ENCODE data around the gene AAMDC.

AAMDC gene

DNA sequence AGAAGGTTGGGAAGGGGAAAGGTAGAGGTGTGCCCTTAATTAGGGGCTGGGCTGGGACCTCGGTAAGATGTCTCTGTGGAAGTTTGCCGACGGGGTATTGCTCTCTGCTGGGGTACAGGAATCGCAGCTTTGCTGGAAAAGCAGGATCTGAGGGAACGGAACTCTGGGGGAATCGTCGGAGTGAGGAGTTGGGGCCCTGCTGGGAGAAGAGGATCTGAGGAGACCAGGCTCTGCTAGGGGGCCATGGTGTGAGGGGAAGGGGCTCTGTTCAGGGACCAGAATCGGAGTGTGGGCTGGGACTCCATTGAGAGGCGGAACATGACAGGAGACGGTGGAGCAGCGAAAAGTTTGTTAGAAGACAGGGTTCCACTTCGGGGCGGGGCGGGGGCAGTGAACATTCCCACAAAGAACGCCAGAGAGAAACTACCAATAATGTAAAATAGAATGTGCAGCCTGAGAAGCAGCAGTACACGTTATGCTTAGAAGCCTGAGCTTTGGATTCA lies 456 bp downstream of the AAMDC start:
- TF ChIP-seq, protein P1, sequence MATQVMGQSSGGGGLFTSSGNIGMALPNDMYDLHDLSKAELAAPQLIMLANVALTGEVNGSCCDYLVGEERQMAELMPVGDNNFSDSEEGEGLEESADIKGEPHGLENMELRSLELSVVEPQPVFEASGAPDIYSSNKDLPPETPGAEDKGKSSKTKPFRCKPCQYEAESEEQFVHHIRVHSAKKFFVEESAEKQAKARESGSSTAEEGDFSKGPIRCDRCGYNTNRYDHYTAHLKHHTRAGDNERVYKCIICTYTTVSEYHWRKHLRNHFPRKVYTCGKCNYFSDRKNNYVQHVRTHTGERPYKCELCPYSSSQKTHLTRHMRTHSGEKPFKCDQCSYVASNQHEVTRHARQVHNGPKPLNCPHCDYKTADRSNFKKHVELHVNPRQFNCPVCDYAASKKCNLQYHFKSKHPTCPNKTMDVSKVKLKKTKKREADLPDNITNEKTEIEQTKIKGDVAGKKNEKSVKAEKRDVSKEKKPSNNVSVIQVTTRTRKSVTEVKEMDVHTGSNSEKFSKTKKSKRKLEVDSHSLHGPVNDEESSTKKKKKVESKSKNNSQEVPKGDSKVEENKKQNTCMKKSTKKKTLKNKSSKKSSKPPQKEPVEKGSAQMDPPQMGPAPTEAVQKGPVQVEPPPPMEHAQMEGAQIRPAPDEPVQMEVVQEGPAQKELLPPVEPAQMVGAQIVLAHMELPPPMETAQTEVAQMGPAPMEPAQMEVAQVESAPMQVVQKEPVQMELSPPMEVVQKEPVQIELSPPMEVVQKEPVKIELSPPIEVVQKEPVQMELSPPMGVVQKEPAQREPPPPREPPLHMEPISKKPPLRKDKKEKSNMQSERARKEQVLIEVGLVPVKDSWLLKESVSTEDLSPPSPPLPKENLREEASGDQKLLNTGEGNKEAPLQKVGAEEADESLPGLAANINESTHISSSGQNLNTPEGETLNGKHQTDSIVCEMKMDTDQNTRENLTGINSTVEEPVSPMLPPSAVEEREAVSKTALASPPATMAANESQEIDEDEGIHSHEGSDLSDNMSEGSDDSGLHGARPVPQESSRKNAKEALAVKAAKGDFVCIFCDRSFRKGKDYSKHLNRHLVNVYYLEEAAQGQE (IDR thresholded peaks at IDR 0.05; ENCODE audit: low read depth) = no peak
- no peak for TF ChIP-seq ZBTB7A (IDR thresholded peaks at IDR 0.05; ENCODE audit: low read depth)
- no peak for TF ChIP-seq CEBPB (IDR thresholded peaks at IDR 0.05)
- no peak for TF ChIP-seq YY1 (IDR thresholded peaks at IDR 0.05; ENCODE audit: low read depth)
- no peak for TF ChIP-seq FOXM1 (IDR thresholded peaks at IDR 0.05; ENCODE audit: borderline replicate concordance, low read depth)
- TF ChIP-seq TCF12 (IDR thresholded peaks at IDR 0.05; ENCODE audit: low read depth) = no peak
- TF ChIP-seq EGR1 (IDR thresholded peaks at IDR 0.05) = no peak
- TF ChIP-seq CREB1 (IDR thresholded peaks at IDR 0.05; ENCODE audit: low read depth) = no peak
- no peak for TF ChIP-seq NFIC (IDR thresholded peaks at IDR 0.05)
- no peak for TF ChIP-seq TEAD4 (IDR thresholded peaks at IDR 0.05)
- TF ChIP-seq, protein P2, sequence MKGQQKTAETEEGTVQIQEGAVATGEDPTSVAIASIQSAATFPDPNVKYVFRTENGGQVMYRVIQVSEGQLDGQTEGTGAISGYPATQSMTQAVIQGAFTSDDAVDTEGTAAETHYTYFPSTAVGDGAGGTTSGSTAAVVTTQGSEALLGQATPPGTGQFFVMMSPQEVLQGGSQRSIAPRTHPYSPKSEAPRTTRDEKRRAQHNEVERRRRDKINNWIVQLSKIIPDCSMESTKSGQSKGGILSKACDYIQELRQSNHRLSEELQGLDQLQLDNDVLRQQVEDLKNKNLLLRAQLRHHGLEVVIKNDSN (IDR thresholded peaks at IDR 0.05) = no peak
- no peak for TF ChIP-seq EP300 (IDR thresholded peaks at IDR 0.05; ENCODE audit: borderline replicate concordance)
- no peak for TF ChIP-seq TAF1 (IDR thresholded peaks at IDR 0.05; ENCODE audit: low read depth)
- TF ChIP-seq, protein P3, sequence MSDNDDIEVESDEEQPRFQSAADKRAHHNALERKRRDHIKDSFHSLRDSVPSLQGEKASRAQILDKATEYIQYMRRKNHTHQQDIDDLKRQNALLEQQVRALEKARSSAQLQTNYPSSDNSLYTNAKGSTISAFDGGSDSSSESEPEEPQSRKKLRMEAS (IDR thresholded peaks at IDR 0.05) = no peak
- TF ChIP-seq RAD21 (IDR thresholded peaks at IDR 0.05; ENCODE audit: low read depth) = no peak

DNA sequence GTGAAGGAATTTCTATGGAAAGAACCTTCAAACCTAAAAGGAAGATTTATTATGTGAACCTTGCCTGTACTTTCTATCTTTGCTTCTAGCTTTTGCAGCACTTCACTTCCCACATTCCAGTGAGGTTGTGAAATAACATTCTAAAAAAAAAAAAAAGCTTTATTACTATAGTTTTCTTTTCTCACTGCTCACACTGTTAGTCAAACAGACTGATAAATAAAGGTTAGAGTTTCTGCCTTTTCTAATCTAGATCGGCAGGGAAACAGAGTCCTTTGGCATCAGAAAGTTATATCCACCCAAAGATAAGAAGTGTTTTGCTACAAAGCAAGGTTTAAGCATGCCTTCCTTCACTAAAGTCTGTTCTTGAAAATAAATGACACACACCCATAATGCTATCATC lies 2.8 kb downstream of the AAMDC start:
- TF ChIP-seq EP300 (IDR thresholded peaks at IDR 0.05; ENCODE audit: borderline replicate concordance) = no peak
- TF ChIP-seq NFIC (IDR thresholded peaks at IDR 0.05) = no peak
- no peak for TF ChIP-seq CEBPB (IDR thresholded peaks at IDR 0.05)
- TF ChIP-seq FOXM1 (IDR thresholded peaks at IDR 0.05; ENCODE audit: borderline replicate concordance, low read depth) = no peak
- TF ChIP-seq, protein P1 (IDR thresholded peaks at IDR 0.05; ENCODE audit: low read depth) = no peak
- TF ChIP-seq, protein P2 (IDR thresholded peaks at IDR 0.05) = no peak
- no peak for TF ChIP-seq TEAD4 (IDR thresholded peaks at IDR 0.05)
- TF ChIP-seq, protein P3 (IDR thresholded peaks at IDR 0.05) = no peak
- TF ChIP-seq RAD21 (IDR thresholded peaks at IDR 0.05; ENCODE audit: low read depth) = no peak
- TF ChIP-seq TAF1 (IDR thresholded peaks at IDR 0.05; ENCODE audit: low read depth) = no peak

DNA sequence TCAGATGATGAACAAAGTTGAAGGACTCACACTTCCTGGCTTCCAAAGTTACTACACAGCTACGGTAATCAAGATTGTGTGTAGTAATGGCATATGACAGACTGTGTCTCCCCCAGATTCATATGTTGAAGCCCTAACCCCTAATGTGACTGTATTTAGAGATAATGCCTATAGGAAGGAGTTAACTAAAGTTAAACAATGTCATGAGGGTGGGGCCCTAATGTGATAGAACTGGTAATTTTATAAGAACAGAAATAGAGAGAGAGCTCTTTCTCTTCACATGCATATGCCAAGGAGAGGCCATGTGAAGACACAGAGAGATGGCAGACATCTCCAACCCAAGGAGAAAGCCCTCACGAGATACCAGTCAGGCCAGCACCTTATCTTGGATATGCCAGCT lies 8.0 kb downstream of the AAMDC start:
- no peak for TF ChIP-seq NFIC (IDR thresholded peaks at IDR 0.05)
- TF ChIP-seq YY1 (IDR thresholded peaks at IDR 0.05; ENCODE audit: low read depth) = no peak
- no peak for TF ChIP-seq EP300 (IDR thresholded peaks at IDR 0.05; ENCODE audit: borderline replicate concordance)
- TF ChIP-seq TAF1 (IDR thresholded peaks at IDR 0.05; ENCODE audit: low read depth) = no peak
- TF ChIP-seq, protein P2 (IDR thresholded peaks at IDR 0.05) = no peak
- TF ChIP-seq, protein P3 (IDR thresholded peaks at IDR 0.05) = no peak
- TF ChIP-seq, protein P1 (IDR thresholded peaks at IDR 0.05; ENCODE audit: low read depth) = no peak
- no peak for TF ChIP-seq TEAD4 (IDR thresholded peaks at IDR 0.05)
- no peak for TF ChIP-seq RAD21 (IDR thresholded peaks at IDR 0.05; ENCODE audit: low read depth)
- TF ChIP-seq TCF12 (IDR thresholded peaks at IDR 0.05; ENCODE audit: low read depth) = no peak
- TF ChIP-seq ZBTB7A (IDR thresholded peaks at IDR 0.05; ENCODE audit: low read depth) = no peak
- no peak for TF ChIP-seq EGR1 (IDR thresholded peaks at IDR 0.05)
- TF ChIP-seq FOXM1 (IDR thresholded peaks at IDR 0.05; ENCODE audit: borderline replicate concordance, low read depth) = no peak

DNA sequence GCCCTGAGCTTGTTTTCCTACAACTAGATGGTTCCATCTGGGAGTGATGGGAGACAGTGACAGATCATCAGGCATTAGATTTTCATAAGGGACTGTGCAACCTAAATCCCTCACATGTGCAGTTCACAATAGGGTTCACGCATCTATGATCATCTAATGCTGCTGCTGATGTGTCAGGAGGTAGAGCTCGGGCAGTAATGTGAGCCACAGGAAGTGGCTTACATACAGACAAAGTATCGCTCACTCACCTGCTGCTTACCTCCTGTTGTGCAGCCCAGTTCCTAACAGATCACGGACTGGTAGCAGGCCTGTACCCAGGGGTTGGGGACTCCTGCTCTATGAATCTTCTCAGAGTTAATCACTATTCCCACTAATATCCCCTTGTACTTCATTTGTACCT lies 12.4 kb downstream of the AAMDC start:
- no peak for TF ChIP-seq NFIC (IDR thresholded peaks at IDR 0.05)
- TF ChIP-seq CEBPB (IDR thresholded peaks at IDR 0.05) = no peak
- no peak for TF ChIP-seq CREB1 (IDR thresholded peaks at IDR 0.05; ENCODE audit: low read depth)
- no peak for TF ChIP-seq RAD21 (IDR thresholded peaks at IDR 0.05; ENCODE audit: low read depth)
- TF ChIP-seq YY1 (IDR thresholded peaks at IDR 0.05; ENCODE audit: low read depth) = no peak
- TF ChIP-seq TCF12 (IDR thresholded peaks at IDR 0.05; ENCODE audit: low read depth) = no peak
- no peak for TF ChIP-seq EGR1 (IDR thresholded peaks at IDR 0.05)
- TF ChIP-seq TAF1 (IDR thresholded peaks at IDR 0.05; ENCODE audit: low read depth) = no peak
- TF ChIP-seq, protein P2 (IDR thresholded peaks at IDR 0.05) = no peak
- TF ChIP-seq FOXM1 (IDR thresholded peaks at IDR 0.05; ENCODE audit: borderline replicate concordance, low read depth) = no peak
- no peak for TF ChIP-seq ZBTB7A (IDR thresholded peaks at IDR 0.05; ENCODE audit: low read depth)
